ENCODE results near the gene PPIL1.
A peak's percentile ranks its signal among the peaks of the same experiment; 100 is the strongest.

Gene PPIL1

GRCh38 chr6:36888654-36889481, 14.3 kb upstream of the PPIL1 start:
- no peak for DNase-seq (ENCODE audit: low read depth in 2 of 2)

- no peak for DNase-seq (ENCODE audit: low read depth in 2 of 2)
These were observed 13.6 kb upstream of the PPIL1 start for GRCh38 chr6:36888115-36888643.

- no peak for DNase-seq (ENCODE audit: low read depth in 2 of 2)
These were observed 12.5 kb upstream of the PPIL1 start for GRCh38 chr6:36886950-36887618.

GRCh38 chr6:36885461-36886401, 11.1 kb upstream of the PPIL1 start, which contains the start of gene C6orf89:
Gene C6orf89, plus strand, starts transcription at chr6:36885952. Its CDS starts 13,493 bp downstream, at chr6:36899445.
- peak; percentile 93 to 95 for DNase-seq (ENCODE audit: low read depth in 2 of 2)

- DNase-seq (ENCODE audit: low read depth in 2 of 2) = no peak
These were observed 10.0 kb upstream of the PPIL1 start for GRCh38 chr6:36884610-36885009.

- no peak for DNase-seq (ENCODE audit: low read depth in 2 of 2)
These were observed 639 bp upstream of the PPIL1 start for GRCh38 chr6:36875250-36875633.

GRCh38 chr6:36873612-36874442, 776 bp downstream of the PPIL1 start:
- no peak for DNase-seq (ENCODE audit: low read depth in 2 of 2)

- DNase-seq (ENCODE audit: low read depth in 2 of 2) = no peak
These were observed 1.5 kb downstream of the PPIL1 start for GRCh38 chr6:36873115-36873514.

- no peak for DNase-seq (ENCODE audit: low read depth in 2 of 2)
These were observed 2.9 kb downstream of the PPIL1 start for GRCh38 chr6:36871686-36872085.

GRCh38 chr6:36867471-36868224, 7.0 kb downstream of the PPIL1 start:
- no peak for DNase-seq (ENCODE audit: low read depth in 2 of 2)

- no peak for DNase-seq (ENCODE audit: low read depth in 2 of 2)
These were observed 8.8 kb downstream of the PPIL1 start for GRCh38 chr6:36865835-36866234.

GRCh38 chr6:36863670-36864540, 10.7 kb downstream of the PPIL1 start:
- DNase-seq (ENCODE audit: low read depth in 2 of 2) = no peak

GRCh38 chr6:36862848-36863382, 11.7 kb downstream of the PPIL1 start:
- DNase-seq (ENCODE audit: low read depth in 2 of 2) = no peak

GRCh38 chr6:36862164-36862847, 12.3 kb downstream of the PPIL1 start:
- DNase-seq (ENCODE audit: low read depth in 2 of 2) = no peak

GRCh38 chr6:36860126-36860525, 14.5 kb downstream of the PPIL1 start:
- no peak for DNase-seq (ENCODE audit: low read depth in 2 of 2)

- DNase-seq (ENCODE audit: low read depth in 2 of 2) = no peak
These were observed 16.1 kb downstream of the PPIL1 start for GRCh38 chr6:36858407-36858981.

- DNase-seq (ENCODE audit: low read depth in 2 of 2) = no peak
These were observed 17.3 kb downstream of the PPIL1 start for GRCh38 chr6:36857325-36857724.

- DNase-seq (ENCODE audit: low read depth in 2 of 2) = no peak
These were observed 18.3 kb downstream of the PPIL1 start for GRCh38 chr6:36856277-36856676.
